OCI-M1 (cell line): Measurements from ENCODE around the gene IGSF8.

Experiments used
- DNase-seq: peaks from one replicate; lab custom pipeline; 2025; lab: John Stamatoyannopoulos, UW

The IGSF8 gene

GRCh38 chr1:160085686-160086455, 12.5 kb downstream of the IGSF8 start:
- peak; percentile 93 for DNase-seq

DNA sequence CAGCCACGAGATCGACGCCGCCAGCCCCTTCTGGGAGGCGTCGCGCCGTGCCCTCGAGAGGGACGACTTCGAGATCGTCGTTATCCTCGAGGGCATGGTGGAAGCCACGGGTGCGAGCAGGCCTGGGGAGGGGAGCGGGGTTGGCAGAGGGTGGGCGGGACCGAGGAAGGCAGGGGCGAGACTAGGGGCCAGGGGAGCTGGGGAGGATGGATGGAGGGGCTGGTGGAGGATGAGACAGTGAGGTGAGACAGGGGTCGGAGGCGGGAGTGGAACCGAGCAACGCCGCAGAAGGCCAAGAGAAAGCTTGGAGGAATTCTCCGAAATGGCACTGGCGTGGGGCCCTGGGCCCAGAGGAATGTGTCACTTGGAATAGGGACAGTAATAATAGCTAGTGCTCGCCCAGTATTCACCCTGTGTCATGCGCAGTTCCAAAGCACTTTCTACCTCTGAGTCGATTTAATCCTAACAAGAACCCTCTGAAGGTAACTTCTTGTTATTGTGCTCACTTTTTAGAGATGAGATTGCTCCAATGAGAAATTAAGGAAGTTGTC, 13.6 kb downstream of the IGSF8 start:
- DNase-seq = no peak

GRCh38 chr1:160083968-160084770, 14.2 kb downstream of the IGSF8 start:
- no peak for DNase-seq

DNA sequence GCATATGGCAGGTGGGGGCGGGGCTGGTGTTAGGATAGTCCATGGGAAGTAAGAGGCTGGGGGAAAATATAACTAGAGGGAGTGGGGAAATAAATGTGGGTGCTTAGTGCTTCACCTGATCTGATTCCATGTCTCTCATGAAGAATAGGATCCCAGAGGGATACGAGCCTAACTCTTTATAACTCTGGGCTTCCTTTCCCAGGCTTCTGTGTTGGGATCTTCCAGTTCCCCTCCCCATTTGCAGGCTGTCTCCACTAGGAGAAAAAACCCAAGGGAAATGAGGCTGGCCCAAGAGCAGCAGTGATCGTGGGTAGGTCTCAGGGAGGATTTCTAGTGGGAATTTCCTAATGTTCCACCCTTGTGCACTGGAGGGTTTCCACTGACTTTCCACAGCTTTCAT, 15.5 kb downstream of the IGSF8 start:
- DNase-seq = no peak

DNA sequence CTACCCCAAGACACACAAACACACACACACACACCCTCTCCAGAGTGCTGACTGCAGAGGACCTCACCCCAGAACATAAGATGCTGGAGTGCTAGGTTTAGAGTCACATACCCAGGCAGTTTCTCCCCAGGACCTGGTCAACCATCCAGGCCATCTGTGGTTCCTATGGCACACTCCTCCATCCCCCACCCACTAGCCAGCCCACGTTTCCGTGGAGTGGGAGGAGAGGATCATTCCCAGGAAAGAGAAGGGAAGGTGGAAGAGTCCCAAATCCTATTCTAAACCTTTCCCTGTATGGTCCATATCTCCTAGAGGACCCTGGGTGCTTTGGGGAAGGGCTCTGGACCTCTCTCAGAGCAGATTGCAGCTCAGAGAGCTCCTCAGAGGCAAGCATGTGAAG, 15.9 kb downstream of the IGSF8 start:
- no peak for DNase-seq

GRCh38 chr1:160081261-160081936, 17.0 kb downstream of the IGSF8 start, which contains the start of gene KCNJ9:
KCNJ9 (plus strand) TSS chr1:160081538; CDS start chr1:160084031, 2,493 bp downstream.
- no peak for DNase-seq

- DNase-seq = no peak
Measured at GRCh38 chr1:160080381-160081100, 17.9 kb downstream of the IGSF8 start.

- no peak for DNase-seq
Measured at GRCh38 chr1:160079448-160079847, 19.0 kb downstream of the IGSF8 start.

DNA sequence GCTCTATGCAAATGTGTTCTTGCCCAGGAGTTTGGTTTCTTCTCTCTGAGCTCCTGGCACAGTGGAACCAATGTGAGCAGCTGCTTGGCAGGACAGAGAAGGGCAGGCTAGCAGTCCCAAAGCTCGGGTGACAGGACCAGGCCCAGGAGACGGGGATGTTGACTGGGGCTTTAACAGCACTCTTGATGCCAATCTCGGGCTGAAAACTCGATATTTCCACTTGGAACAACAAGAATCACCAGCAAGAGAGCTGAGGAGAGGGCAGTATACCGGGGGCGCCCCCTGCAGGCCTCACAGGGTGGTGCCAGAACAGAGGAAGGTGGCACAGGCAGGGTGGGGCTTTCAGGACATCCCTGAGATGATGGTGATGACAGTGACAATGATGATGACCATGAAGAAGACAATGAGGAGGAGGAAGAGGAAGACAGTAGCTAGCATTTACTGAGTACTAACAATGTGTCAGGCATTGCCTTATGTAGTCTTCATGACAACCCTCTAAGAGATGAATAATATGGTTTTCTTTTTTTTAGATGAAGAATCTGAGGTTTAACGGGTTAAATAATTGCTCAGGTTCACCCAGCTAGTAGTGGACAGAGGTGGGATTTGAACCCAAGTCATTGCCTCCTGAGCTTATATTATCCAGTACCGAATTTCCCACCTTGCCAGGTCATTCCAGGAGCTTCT, 19.8 kb downstream of the IGSF8 start:
- peak; percentile 79 for DNase-seq

GRCh38 chr1:160077486-160077885, 20.9 kb downstream of the IGSF8 start:
- no peak for DNase-seq

GRCh38 chr1:160076295-160076694, 22.1 kb downstream of the IGSF8 start:
- DNase-seq = no peak

DNA sequence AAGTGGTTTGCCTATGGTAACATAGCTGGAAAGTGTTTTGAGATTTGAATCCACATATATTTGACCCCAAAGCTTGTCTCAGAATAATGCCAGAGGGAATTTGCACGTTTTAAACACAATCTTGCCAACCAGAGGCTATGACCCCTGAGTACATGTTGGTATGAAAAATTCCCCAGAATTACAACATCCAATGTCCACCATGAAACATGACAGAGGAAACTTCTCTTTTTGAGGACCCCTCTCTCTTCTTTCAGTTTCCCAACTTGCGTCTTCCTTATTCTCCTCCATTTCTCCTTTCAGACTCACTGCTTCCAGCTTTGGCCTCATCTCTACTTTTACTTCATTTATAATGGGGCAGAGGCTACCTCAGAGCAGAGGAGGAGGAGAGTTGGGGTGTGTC, 22.6 kb downstream of the IGSF8 start:
- DNase-seq = no peak

DNA sequence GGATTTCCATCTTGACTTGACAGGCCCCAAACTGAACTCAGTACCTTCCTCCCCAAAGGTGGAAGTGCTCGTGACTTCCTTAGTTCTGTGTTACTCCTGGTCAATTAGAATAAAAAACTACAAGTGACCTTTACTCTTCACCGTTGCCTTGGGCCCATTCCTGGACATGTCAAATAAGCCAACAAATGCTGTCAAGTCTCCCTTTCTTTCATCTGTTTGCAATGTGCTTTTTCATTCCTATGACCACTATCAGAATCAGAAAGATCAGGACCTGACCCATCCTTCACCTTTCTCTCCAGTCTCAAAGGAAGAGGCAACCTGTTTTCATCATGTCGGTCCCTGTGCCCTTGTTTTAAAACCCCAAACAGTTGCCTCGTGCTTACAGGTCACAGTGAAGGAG, 23.6 kb downstream of the IGSF8 start:
- DNase-seq = no peak

DNA sequence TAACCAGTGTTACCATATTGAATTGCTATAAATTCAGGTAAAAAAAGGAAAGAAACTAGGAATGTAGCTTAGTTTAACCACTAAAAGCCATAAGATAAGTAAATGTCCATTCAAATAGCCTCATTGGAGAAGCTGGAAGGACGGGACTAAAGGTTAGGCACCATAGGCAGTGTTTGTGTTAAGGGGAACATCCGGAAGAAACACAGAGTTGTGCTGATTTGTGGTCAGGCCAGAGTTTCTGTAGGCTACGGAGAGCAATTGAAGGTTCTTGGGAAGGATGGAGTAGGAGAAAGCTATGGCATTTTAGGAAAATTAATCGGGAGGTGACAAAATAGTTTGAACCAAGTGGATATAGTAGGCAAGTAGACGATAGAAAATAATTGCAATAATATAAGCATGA, 27.1 kb downstream of the IGSF8 start:
- no peak for DNase-seq

DNA sequence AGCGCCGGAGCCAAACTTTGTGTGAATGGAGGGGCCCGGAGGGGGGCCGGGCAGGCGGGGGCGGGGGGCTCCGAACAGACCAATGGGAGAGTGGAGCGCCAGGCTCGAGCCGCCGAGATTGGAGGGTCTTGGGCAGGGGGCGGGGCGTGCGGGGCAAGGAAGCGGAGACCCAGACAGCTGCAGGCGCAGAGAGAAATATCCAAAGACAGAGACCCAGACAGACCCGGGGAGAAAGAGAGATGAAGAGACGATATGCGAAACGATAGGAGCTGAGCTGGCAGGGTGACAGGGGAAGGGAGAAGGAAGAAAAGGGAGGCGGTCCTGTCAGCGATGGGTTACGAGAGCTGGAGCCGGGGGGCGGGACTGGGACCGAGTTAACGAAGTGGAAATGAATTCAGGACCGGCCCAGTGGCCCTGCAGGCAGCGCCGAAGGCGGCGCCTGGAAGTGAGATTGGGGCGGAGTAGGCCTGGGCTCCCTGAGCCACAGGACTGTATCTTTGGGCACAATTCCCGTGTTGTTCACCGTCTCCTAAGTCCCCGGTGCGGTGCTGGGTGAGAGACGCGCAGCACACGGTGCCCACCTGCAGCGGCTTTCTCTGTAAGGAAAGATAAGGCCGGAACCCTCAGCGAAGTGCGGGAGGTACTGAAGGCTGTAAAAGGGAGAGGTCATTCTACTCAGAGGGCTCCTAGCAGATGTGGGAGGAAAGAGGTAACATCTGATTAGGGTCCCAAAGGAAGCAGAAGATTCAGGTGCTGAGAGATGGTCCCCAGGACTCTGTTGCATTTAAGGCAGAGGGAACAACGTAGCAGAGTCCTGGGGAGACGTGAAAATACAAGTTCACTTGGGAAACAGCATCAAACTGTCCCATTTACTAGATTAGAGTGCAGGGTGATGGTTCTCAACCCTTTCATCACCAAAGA, 27.9 kb downstream of the IGSF8 start:
- peak; percentile 57 for DNase-seq

DNA sequence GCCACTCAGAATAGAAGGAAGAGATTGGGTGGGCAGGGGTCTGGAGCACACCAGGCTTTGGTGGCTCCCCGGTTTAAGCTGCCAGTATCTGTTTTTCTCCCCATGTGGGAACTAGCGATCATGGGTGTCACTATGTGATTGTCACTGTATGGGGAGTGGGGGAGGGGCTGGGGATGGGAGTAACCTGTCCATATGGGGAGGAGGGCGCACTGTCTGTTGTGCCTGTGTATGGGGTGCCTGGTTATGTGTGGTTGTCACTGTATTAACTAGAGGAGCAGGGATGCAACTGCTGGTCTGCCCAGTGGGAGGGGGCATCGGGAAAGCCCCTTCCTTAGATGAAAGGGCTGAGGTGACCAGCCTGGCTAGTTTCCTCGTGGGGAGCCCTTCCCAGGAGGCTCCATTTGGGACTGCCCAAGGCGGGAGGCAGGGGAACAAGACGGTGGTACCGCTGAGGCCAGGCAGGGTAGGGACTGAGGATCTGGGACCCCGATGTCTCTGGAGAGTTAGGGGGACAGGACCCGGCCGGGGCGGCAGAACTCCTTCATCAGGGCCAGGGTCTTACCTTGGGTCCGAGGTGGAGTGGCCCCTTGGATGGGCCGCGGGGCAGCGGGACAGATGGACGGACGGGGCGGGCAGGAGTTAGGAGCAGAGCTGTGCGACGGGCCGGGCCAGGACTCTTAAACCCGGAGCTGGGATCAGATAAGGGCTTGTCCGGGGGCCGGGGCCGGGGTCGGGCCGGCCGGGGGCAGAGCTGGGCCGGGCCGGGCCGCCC, 28.8 kb downstream of the IGSF8 start, which contains the start of gene KCNJ10:
KCNJ10 (minus strand) TSS at position 701 of the 772 bp plus-strand sequence. CDS start 27,628 bp downstream, outside the sequence.
- DNase-seq = no peak

DNA sequence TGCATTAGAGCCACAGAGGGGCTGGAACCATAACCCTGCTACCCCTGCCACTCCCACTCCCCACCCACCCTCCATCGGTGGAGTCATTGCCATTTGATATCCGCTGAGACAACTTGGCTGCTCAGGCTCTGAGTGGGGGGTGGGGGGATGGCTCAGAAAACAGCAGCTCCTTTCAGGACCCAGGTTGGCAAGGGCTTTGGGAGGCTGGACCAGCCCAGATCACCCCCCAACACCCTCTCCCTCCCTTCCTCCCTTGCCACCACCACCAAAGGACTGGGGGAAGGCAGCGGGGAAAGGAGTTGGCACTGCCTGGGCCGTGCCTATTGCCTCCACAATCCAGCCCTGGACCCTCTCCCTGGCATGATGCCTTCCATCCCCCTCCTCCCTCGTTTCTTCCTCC, 30.2 kb downstream of the IGSF8 start:
- no peak for DNase-seq

- no peak for DNase-seq
Measured at GRCh38 chr1:160066829-160067745, 31.3 kb downstream of the IGSF8 start.
